Measurements from ENCODE around the gene MAP3K13.

MAP3K13 gene

DNA sequence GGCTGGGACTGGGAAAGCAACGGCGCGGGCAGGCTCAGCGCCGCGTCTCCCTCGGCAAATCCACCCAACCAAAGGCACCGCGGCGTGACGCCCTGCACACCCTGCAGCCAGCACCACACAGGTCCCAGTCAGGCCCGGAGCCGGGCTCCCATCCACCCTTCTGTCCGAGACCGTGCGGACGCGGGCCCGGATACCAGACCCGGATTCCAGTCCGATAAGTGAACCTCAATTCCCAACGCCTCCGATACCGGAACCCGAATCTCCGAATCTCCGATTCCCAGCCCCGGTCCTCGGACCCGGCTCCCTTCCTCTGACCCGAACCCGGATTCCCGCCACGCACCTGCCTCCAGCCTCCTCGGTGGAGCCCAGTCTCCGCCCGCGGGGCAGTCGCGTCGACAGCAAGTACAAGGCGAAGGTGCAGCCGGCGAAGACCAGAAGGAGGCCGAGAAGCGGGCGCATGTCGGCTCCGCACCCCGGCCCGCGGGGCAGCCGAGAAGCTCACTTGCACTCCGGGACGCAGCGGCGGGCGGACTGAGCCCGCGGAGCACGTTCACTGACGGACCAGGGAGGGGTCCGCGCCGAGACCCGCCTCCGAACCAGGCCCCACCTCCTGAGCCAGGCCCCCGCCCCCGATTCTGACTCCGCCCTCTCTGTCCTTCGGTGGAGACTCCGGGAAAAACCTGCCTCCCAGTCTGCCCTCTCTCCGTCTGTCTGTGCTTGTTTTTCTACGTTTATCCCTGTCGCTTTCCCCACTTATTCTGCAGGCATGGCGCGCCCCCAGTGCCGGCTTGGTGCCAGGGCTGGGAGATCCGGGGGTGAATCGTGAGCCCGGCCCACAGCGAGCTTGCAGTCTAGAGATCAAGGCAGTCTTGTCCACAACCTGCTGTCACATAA lies 135.8 kb downstream of the MAP3K13 start, which contains the start of gene TMEM41A:
Gene TMEM41A, minus strand, starts transcription at position 533 of the 894 bp plus-strand sequence. Its CDS starts 74 bp downstream, at position 459.
- in situ Hi-C loops (cut with HindIII; ENCODE audit: low sequenced_read_pairs): no loop called here

- in situ Hi-C loops (cut with HindIII; ENCODE audit: low sequenced_read_pairs): no loop called here
Observed at GRCh38 chr3:185502987-185503386, 140.1 kb downstream of the MAP3K13 start.

DNA sequence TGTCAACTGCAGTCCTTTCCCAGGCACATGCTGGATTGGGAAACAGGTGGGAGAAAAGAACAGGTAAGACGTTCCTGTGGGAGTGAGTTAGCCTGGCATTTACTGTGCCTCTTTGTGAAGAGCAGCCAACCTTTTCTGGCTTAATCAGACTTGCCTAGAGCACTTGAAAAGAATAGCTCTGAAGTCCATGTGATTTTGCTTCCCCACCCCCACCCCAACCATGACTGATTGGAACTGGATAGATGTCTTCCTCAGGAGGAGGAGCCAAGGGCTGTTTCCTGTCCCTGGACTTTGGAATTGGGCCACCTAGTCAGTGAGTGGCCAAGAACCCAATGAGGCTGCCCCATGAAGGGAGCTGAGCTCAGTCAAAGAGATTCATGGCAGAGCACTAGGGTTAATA lies 140.6 kb downstream of the MAP3K13 start:
- in situ Hi-C loops (cut with HindIII; ENCODE audit: low sequenced_read_pairs): no loop called here

DNA sequence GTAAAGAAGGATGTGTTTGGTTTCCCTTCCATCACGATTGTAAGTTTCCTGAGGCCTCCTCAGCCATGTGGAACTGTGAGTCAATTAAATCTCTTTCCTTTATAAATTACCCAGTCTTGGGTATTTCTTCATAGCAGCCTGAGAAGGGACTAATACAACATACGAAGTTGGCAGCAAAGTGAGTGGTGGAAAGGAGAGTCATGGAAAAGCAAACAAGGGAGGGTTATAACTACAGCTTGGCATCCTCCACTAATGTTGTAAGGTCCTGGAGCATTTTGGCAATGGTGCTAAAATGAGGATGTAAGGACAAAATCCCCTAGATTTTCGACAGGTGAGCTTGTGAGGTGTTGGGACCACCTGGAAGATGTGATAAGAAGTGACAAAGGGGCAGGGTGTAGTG lies 141.7 kb downstream of the MAP3K13 start:
- in situ Hi-C loops (cut with HindIII; ENCODE audit: low sequenced_read_pairs): loop anchor here (5.0 kb wide), 1 partner anchor 32 kb away; no protein-coding TSS in a partner anchor

DNA sequence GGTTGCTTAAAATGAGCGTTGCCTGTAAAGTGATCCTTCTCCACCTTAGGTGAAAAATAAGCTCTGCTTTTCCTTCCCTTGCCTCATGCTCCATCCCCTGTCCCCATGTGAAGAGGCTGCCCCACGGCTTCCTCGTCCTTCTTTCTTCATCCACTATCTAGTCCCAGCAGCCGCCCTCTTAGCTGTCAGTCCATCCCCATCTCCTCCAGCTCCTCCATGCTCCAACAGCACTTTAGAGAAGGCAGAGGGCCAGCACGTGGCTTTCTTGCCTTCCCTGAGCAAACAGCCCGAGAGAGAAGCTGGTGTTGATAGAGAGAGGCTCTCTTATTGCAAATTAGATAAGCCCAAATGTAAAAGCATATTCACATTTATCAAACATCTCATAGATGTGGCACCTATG lies 144.9 kb downstream of the MAP3K13 start:
- in situ Hi-C loops (cut with HindIII; ENCODE audit: low sequenced_read_pairs): loop anchor here (5.0 kb wide), 1 partner anchor 36 kb away; no protein-coding TSS in a partner anchor

DNA sequence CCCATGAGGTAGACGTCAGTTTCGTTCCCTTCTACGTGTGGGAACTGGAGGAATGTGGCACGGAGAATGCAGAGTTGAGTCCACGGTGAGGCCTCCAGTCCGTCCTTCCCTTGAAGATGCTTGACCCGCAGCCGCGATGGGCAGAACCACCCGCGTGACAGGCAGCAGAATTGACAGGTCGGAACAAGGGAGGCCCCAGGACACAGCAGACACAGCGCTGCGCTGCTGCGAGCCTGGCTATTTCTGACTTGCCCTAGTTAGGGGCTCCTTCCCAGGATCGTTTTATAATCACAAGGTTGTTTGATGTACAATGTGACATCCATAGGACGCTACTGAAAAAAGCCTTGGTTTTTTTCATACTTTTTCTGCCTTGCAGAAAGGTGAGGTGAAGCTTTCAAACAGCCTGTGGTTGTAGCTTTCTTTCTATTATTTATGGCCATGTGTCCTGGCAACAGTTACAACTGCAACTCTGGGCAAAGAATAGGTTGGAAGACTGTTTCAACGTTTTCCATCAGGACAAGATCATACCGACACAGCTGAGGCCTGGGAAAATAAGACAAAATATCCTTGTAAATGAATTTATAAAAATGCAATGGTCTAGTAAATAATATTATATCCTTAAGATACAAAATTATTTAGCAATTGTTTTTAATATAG lies 145.5 kb downstream of the MAP3K13 start:
- in situ Hi-C loops (cut with HindIII; ENCODE audit: low sequenced_read_pairs): loop anchor here (5.0 kb wide), 1 partner anchor 36 kb away; no protein-coding TSS in a partner anchor

DNA sequence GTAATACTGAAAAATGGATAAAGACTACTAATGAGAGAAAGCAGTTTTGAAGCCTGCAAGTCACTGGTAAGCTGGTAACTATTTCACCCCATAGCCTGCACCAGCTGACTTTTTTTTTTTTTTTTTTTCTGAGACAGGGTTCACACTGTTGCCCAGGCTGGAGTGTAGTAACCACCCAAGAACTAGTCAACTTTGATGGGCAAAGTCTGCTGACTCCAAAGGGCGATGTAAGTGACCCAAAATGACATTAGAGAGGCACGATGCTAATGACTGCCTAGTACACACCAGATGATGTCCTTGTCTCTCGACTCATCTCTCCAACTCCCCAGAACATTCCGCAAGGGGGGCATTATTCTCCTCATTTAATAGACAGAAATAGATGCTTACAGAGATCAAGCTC lies 148.8 kb downstream of the MAP3K13 start:
- in situ Hi-C loops (cut with HindIII; ENCODE audit: low sequenced_read_pairs): no loop called here

DNA sequence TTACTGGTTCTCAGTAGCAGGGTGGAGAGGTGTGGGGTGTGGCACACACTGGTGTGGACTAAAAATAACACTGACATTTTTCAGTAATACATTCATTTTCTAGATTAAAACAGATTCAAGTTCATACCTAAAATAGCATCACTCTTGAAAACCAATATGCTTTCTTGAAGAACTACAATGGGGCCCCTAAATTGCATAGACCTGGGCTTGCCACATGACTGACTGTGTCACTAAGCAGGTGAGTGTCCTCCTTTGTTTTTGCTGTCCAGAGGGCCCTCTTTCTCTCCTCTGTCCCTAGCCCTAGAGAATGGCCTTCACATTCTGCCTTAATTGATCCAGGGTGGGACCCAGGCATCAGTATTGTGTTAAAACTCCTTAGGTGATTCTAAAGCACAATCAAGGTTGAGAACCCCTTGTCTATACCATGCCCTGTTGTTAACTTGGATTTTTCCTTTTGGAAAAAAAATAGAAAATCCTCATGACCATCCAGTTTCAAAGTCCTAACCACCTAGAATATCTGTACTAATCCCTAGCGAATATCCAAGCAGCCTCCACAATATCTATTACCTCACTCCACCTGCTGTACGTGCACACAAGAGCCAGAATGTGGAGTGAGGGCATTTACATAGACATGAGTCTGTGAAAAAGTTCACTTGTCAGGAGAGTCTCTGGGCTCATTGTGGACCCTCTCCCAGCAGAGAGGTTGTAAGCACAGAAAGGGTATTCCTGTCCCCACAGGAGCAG lies 154.6 kb downstream of the MAP3K13 start:
- in situ Hi-C loops (cut with HindIII; ENCODE audit: low sequenced_read_pairs): no loop called here

DNA sequence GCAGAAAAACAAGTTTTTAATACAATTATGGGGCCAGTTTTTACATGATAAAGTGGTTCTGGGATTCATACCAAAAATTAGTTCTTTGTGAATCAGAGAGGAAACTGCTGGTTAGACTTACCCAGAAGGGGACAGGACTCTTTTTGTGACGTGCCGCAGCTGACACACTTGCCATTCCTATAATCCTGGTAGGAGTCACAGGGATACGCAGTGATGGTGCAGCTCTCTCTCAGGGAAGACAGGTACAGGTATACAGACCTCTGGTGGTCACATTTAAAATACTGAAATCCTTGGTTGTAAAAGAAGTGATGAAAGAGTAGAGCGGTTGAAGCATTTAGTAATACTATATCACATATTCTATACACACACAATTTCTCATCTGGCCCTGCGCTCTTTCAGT lies 156.1 kb downstream of the MAP3K13 start:
- in situ Hi-C loops (cut with HindIII; ENCODE audit: low sequenced_read_pairs): no loop called here

GRCh38 chr3:185521349-185522138 lies 158.6 kb downstream of the MAP3K13 start:
- in situ Hi-C loops (cut with HindIII; ENCODE audit: low sequenced_read_pairs): no loop called here

GRCh38 chr3:185526349-185526951 lies 163.5 kb downstream of the MAP3K13 start:
- in situ Hi-C loops (cut with HindIII; ENCODE audit: low sequenced_read_pairs): no loop called here

DNA sequence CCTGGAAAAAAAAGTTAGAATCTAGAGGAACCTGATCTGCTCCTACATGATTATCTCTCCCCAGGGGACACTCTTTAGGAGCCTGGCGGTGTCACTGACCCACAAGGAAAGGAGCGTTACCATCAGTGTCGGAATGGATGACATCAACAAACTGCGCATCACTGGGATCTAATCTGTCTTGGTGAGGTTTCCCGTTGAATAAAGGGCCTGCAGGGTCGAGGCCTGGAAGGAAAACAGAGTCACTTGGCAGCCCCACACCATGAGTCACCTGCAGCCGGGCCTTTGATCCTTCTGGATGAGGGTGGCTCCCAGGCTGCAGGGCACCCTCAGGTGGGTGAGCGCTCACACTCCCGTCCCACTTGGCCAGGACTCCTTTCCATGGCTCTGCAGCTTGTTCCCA lies 164.4 kb downstream of the MAP3K13 start:
- in situ Hi-C loops (cut with HindIII; ENCODE audit: low sequenced_read_pairs): no loop called here

DNA sequence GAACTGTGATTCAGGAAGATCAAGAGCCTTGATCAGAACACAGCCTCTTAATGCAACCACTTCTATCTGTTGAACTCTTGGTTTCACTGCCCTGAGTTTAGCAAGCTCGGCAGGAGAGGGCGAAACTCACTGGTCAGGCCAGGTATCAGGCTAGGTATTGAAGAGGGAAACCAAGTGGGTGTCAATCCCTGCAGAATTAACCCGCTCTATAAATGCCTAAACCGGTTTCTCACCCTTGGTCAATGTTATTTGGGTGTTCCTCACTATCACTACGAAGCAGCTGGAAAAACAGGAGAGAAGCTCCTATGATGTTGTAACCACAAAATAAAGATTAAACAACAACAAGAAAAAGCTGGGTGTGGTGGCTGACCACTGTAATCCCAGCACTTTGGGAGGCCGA lies 165.6 kb downstream of the MAP3K13 start:
- in situ Hi-C loops (cut with HindIII; ENCODE audit: low sequenced_read_pairs): no loop called here

- in situ Hi-C loops (cut with HindIII; ENCODE audit: low sequenced_read_pairs): no loop called here
Observed at GRCh38 chr3:185530856-185531255, 167.9 kb downstream of the MAP3K13 start.

DNA sequence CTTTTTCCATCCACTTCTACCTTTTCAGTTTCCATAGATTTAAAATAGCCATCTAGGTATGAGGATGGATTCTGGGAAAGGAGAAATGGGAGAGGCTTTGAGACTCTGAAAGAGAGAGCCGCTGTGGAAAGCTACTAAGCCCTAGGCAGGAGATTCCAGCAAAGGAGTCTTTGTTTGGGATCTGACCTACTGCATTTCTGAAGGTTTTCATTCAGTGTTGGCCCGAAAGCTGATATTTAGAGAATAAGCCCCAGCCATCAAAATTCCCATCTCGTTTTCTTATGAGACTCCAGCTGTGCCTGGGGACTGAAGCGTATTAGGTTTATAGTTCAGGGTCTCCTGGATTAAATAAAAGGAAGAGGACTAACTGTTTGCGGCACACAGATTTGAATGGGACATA lies 170.0 kb downstream of the MAP3K13 start:
- in situ Hi-C loops (cut with HindIII; ENCODE audit: low sequenced_read_pairs): no loop called here

DNA sequence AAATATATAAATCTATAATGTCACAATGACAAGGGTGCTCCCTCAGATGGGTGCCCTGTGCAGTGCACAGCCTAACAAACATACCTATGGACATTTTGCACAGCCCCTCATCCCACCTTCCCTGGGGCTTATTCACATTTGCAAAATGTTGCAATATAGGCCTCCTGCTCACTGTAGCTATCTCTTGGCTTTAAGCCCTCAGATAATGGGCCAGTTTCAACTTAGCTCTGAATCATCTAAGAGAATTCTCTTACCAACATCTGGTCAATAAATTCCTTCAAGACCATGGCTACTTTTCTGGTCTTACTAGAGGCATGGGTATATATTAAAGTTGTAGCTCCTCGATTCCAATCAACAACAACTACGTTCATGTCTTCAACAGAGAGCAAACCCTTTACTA lies 171.6 kb downstream of the MAP3K13 start:
- in situ Hi-C loops (cut with HindIII; ENCODE audit: low sequenced_read_pairs): no loop called here

- in situ Hi-C loops (cut with HindIII; ENCODE audit: low sequenced_read_pairs): no loop called here
Observed at GRCh38 chr3:185537369-185537970, 174.5 kb downstream of the MAP3K13 start.
